ENCODE results near the gene SPRING1. TPM values are rescaled to one million over a fixed set of nuclear protein-coding genes. Genes with fewer than 3 reads are reported as not detected.

Gene SPRING1
- total RNA-seq, 1 experiment from 2014 or later = 44.2 TPM

DNA sequence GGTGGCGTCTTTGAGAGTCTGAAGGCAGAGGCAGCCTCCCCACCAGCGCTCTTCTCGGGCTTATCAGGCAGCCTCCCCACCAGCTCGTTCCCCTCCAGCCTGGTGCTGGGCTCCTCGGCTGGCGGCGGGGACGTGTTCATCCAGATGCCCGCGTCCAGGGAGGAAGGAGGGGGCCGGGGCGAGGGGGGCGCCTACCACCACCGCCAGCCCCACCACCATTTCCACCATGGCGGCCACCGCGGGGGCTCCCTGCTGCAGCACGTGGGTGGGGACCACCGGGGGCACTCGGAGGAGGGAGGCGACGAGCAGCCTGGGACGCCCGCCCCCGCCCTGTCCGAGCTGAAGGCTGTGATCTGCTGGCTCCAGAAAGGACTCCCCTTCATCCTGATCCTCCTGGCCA is 12.0 kb upstream of the SPRING1 start:
- Histone ChIP-seq H3K23me2 (ENCODE audit: insufficient read length, low read depth, low read length, poor library complexity, severe bottlenecking) (no peaks in the 10 kb centered on the region), H2BK15ac (ENCODE audit: low read depth, low read length) (no peak overlapping the region), H4K20me1 (ENCODE audit: control insufficient read depth, insufficient read depth, insufficient read length) (no peaks in the 10 kb centered on the region), H3T11ph (ENCODE audit: low read length) (no peak overlapping the region), H3K79me2 (ENCODE audit: insufficient read depth, low read length) (no peaks in the 10 kb centered on the region), H4K8ac (replicated peaks; ENCODE audit: insufficient read length, low read depth, low read length) (no peak overlapping the region), H2AK5ac (ENCODE audit: insufficient read length, low read length) (no peak overlapping the region), H3K27ac (ENCODE audit: insufficient read length, low read depth, low read length) (no peak overlapping the region), H3K9ac (ENCODE audit: extremely low read depth, insufficient read length, low read length) (no peak overlapping the region), H2BK5ac (ENCODE audit: insufficient read length, low read length) (no peak overlapping the region), H2BK12ac (ENCODE audit: insufficient read length, low read depth, low read length) (no peak overlapping the region), H2BK20ac (ENCODE audit: low read depth, low read length, poor library complexity, severe bottlenecking) (no peak overlapping the region), H3K27me3 (ENCODE audit: insufficient read depth, low read length) (no peaks in the 10 kb centered on the region), H2BK120ac (ENCODE audit: low read depth, low read length, poor library complexity, severe bottlenecking) (no peak overlapping the region), H2AFZ (ENCODE audit: low read length) (no peak overlapping the region), H3K23ac (ENCODE audit: insufficient read length, low read depth, low read length) (no peak overlapping the region), H3K9me3 (ENCODE audit: control insufficient read depth, low read depth, low read length) (no peaks in the 10 kb centered on the region), H3K79me1 (ENCODE audit: insufficient read depth, low read depth, low read length, poor library complexity, severe bottlenecking) (no peaks in the 10 kb centered on the region), H3K4ac (ENCODE audit: low read depth, low read length) (no peak overlapping the region), H3K56ac (ENCODE audit: insufficient read length, low read depth, low read length) (no peak overlapping the region), H3K18ac (ENCODE audit: insufficient read length, low read depth, low read length) (no peak overlapping the region), H3K4me2 (ENCODE audit: insufficient read depth, insufficient read length, low read length) (no peak overlapping the region), H4K5ac (ENCODE audit: insufficient read length, low read depth, low read length) (no peak overlapping the region), H3K14ac (ENCODE audit: insufficient read depth, low read length) (no peak overlapping the region), H4K91ac (ENCODE audit: insufficient read length, low read depth, low read length) (no peak overlapping the region), H3K4me1 (ENCODE audit: insufficient read depth, low read length) (no peaks in the 10 kb centered on the region)
- no peaks in the 10 kb centered on the region for H3K27me3 Mint-ChIP-seq (ENCODE audit: low read depth)
- no CpG with 5 or more reads among the region's 26 CpGs for WGBS (ENCODE audit: extremely low coverage, insufficient read length, low lambda C conversion rate)
- no peaks in the 10 kb centered on the region for H3K9me3 Mint-ChIP-seq
- no peak for TF ChIP-seq CTCF (conservative IDR thresholded peaks at IDR 0.05)
- H3K4me1 Mint-ChIP-seq = no peaks in the 10 kb centered on the region
- DNase-seq = peak; percentile 19
- H3K36me3 Mint-ChIP-seq (ENCODE audit: insufficient read depth in 1 of 3, low read depth in 3 of 3) = peaks cover 17 to 47% (median 32%) of the 10 kb centered on the region in 3 experiments; a peak in 6 of 7 replicates
- H3K27ac Mint-ChIP-seq = no peak overlapping the region
- no peak overlapping the region for H3K4me3 Mint-ChIP-seq
